WTC11 (cell line): ENCODE data around the gene APPL1. TPM values are rescaled to one million over a fixed set of nuclear protein-coding genes. Genes with fewer than 3 reads are reported as not detected.

Experiments used
- ATAC-seq: fragments of 200-7000 bp; cut with Tn5 transposase; 2 replicates; pipeline ENCODE4 v1.10.0; 2021; ENCODE audit warnings: mild to moderate bottlenecking, moderate library complexity
- CTCF ChIA-PET: fragments of 300-600 bp; sonication (Branson Sonifier 250); formaldehyde crosslinking; loops from one replicate; lab custom pipeline; 2021; ENCODE audit warnings: antibody characterized with exemption; lab: Charles Lee
- POLR2A ChIA-PET: fragments of 350-600 bp; sonication (Branson Sonifier 250); formaldehyde crosslinking; loops from one replicate; lab custom pipeline; 2021; ENCODE audit warnings: antibody characterized with exemption; lab: Charles Lee
- DNase-seq: peaks from one replicate; pipeline ENCODE4 v3.0.0; 2021; ENCODE audit warnings: low spot score
- H3K27ac Mint-ChIP-seq: 2 replicates; pipeline ENCODE4 v1.8.0; 2021; ENCODE audit warnings: mixed read lengths
- H3K27me3 Mint-ChIP-seq: 2 replicates; pipeline ENCODE4 v1.8.0; 2021; ENCODE audit warnings: low read depth, mild to moderate bottlenecking, moderate library complexity, mixed read lengths
- H3K36me3 Mint-ChIP-seq: 2 replicates; pipeline ENCODE4 v1.8.0; 2021; ENCODE audit warnings: mixed read lengths
- H3K4me1 Mint-ChIP-seq: 2 replicates; pipeline ENCODE4 v1.8.0; 2022; ENCODE audit warnings: mixed read lengths
- H3K4me3 Mint-ChIP-seq: 2 replicates; pipeline ENCODE4 v1.8.0; 2021; ENCODE audit warnings: mild to moderate bottlenecking, moderate library complexity, mixed read lengths
- H3K9me3 Mint-ChIP-seq: 2 replicates; pipeline ENCODE4 v1.8.0; 2021; ENCODE audit warnings: mixed read lengths
- CREB1 ChIP-seq: sonication (generic); formaldehyde crosslinking; IDR thresholded peaks from 2 replicates; pipeline ENCODE4 v1.8.0; 2023; ENCODE audit warnings: mild to moderate bottlenecking, missing genetic modification reagents
- ELF4 ChIP-seq: sonication (generic); formaldehyde crosslinking; IDR thresholded peaks from 2 replicates; pipeline ENCODE4 v1.8.1; 2022; ENCODE audit warnings: low read depth, mild to moderate bottlenecking, moderate library complexity, missing genetic modification reagents
- ETV6 ChIP-seq: sonication (generic); formaldehyde crosslinking; IDR thresholded peaks from 2 replicates; pipeline ENCODE4 v1.8.1; 2022; ENCODE audit warnings: mild to moderate bottlenecking, missing genetic modification reagents
- KAT7 ChIP-seq: sonication (generic); formaldehyde crosslinking; IDR thresholded peaks from 2 replicates; pipeline ENCODE4 v1.8.1; 2023; ENCODE audit warnings: missing genetic modification reagents, mild to moderate bottlenecking, borderline replicate concordance
- MXD4 ChIP-seq: fragments of 250-450 bp; sonication (Bioruptor Pico); IDR thresholded peaks from 2 replicates; pipeline ENCODE4 v1.8.0; 2021; ENCODE audit warnings: mild to moderate bottlenecking, moderate library complexity, borderline replicate concordance
- NR1H2 ChIP-seq: sonication (generic); formaldehyde crosslinking; IDR thresholded peaks from 2 replicates; pipeline ENCODE4 v1.9.0; 2021; ENCODE audit warnings: mild to moderate bottlenecking, moderate library complexity, missing genetic modification reagents
- RORB ChIP-seq: fragments of 250-450 bp; sonication (Bioruptor Pico); IDR thresholded peaks from 2 replicates; pipeline ENCODE4 v1.9.0; 2021; ENCODE audit warnings: mild to moderate bottlenecking
- SMAD3 ChIP-seq: sonication (generic); formaldehyde crosslinking; IDR thresholded peaks from 2 replicates; pipeline ENCODE4 v1.8.0; 2022; ENCODE audit warnings: missing genetic modification reagents, mild to moderate bottlenecking, borderline replicate concordance
- SOX15 ChIP-seq: fragments of 250-450 bp; sonication (Bioruptor Pico); IDR thresholded peaks from 2 replicates; pipeline ENCODE4 v1.9.0; 2021; ENCODE audit warnings: mild to moderate bottlenecking
- SP1 ChIP-seq: sonication (generic); formaldehyde crosslinking; conservative IDR thresholded peaks from 2 replicates; pipeline ENCODE4 v1.8.1; 2022; ENCODE audit warnings: missing genetic modification reagents
- TCF7 ChIP-seq: sonication (generic); formaldehyde crosslinking; IDR thresholded peaks from 2 replicates; pipeline ENCODE4 v1.8.0; 2022; ENCODE audit warnings: mild to moderate bottlenecking, low read depth, missing genetic modification reagents, moderate library complexity
- ZBTB21 ChIP-seq: sonication (generic); formaldehyde crosslinking; IDR thresholded peaks from 2 replicates; pipeline ENCODE4 v1.8.1; 2023; ENCODE audit warnings: mild to moderate bottlenecking, missing genetic modification reagents, borderline replicate concordance
- total RNA-seq: library from RNA; stranded (reverse); gene quantifications from 3 replicates; pipeline ENCODE4 v1.2.3, GENCODE V29; 2021
- TF ChIP-seq, protein P1 (sequence below): fragments of 250-450 bp; sonication (Bioruptor Pico); IDR thresholded peaks from 2 replicates; pipeline ENCODE4 v2.1.2; 2022; ENCODE audit warnings: mild to moderate bottlenecking, moderate library complexity
- TF ChIP-seq, protein P2 (sequence below): fragments of 250-450 bp; sonication (Bioruptor Pico); conservative IDR thresholded peaks from 2 replicates; pipeline ENCODE4 v1.9.0; 2021; ENCODE audit warnings: mild to moderate bottlenecking
- TF ChIP-seq, protein P3 (sequence below): sonication (generic); formaldehyde crosslinking; IDR thresholded peaks from 2 replicates; pipeline ENCODE4 v1.8.1; 2023; ENCODE audit warnings: mild to moderate bottlenecking, missing genetic modification reagents, moderate library complexity
- TF ChIP-seq, protein P4 (sequence below): sonication (generic); formaldehyde crosslinking; IDR thresholded peaks from 2 replicates; pipeline ENCODE4 v1.8.1; 2023; ENCODE audit warnings: mild to moderate bottlenecking, missing genetic modification reagents
- TF ChIP-seq, protein P5 (sequence below): sonication (generic); formaldehyde crosslinking; IDR thresholded peaks from 2 replicates; pipeline ENCODE4 v1.8.1; 2023; ENCODE audit warnings: mild to moderate bottlenecking, moderate library complexity, missing genetic modification reagents
- TF ChIP-seq, protein P6 (sequence below): sonication (generic); formaldehyde crosslinking; IDR thresholded peaks from 2 replicates; pipeline ENCODE4 v1.8.1; 2023; ENCODE audit warnings: mild to moderate bottlenecking, missing genetic modification reagents, moderate library complexity
- TF ChIP-seq, protein P7 (sequence below): sonication (generic); formaldehyde crosslinking; IDR thresholded peaks from 2 replicates; pipeline ENCODE4 v1.8.1; 2022; ENCODE audit warnings: low read depth, missing genetic modification reagents, borderline replicate concordance
- TF ChIP-seq, protein P8 (sequence below): fragments of 250-450 bp; sonication (Bioruptor Pico); IDR thresholded peaks from 2 replicates; pipeline ENCODE4 v1.9.0; 2021; ENCODE audit warnings: mild to moderate bottlenecking

The APPL1 gene
- total RNA-seq, 1 experiment from 2014 or later, result 35.8 TPM

DNA sequence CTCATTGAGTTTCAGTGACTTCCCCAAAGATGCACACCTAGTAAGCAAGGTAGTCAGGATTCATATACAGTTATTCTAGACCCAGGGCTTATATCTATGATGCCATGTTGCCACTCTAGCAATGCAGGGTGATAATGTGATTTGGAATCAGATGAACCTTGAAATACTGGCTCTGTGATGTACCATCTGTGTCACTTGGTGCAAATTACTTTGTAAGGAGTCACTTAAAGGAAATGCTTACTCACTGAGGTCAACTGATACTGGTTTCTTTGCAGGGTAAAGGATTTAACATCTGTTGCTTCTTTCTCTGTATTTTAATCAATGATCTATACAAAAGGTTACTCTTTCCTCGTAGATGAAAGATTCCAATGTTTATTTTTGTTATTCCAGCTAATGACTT lies 54.2 kb downstream of the APPL1 start:
- CTCF ChIA-PET, result no interaction called here
- POLR2A ChIA-PET, result no interaction called here
- ATAC-seq, result no peak
- DNase-seq, result no peak
- TF ChIP-seq, protein P1, sequence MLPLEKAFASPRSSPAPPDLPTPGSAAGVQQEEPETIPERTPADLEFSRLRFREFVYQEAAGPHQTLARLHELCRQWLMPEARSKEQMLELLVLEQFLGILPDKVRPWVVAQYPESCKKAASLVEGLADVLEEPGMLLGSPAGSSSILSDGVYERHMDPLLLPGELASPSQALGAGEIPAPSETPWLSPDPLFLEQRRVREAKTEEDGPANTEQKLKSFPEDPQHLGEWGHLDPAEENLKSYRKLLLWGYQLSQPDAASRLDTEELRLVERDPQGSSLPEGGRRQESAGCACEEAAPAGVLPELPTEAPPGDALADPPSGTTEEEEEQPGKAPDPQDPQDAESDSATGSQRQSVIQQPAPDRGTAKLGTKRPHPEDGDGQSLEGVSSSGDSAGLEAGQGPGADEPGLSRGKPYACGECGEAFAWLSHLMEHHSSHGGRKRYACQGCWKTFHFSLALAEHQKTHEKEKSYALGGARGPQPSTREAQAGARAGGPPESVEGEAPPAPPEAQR, result no peak
- TF ChIP-seq ETV6 (CRISPR knock-in tag) (no peak), SP1 (CRISPR knock-in tag) (no peak), SMAD3 (CRISPR knock-in tag) (no peak), ELF4 (CRISPR knock-in tag) (no peak), MXD4 (CRISPR knock-in tag) (no peak)
- H3K4me3 Mint-ChIP-seq, result no peak overlapping the region
- H3K4me1 Mint-ChIP-seq, result no peaks in the 10 kb centered on the region
- peaks cover 30% of the 10 kb centered on the region for H3K9me3 Mint-ChIP-seq
- no peaks in the 10 kb centered on the region for H3K27me3 Mint-ChIP-seq
- H3K36me3 Mint-ChIP-seq, result peaks cover 18% of the 10 kb centered on the region
- no peak overlapping the region for H3K27ac Mint-ChIP-seq

DNA sequence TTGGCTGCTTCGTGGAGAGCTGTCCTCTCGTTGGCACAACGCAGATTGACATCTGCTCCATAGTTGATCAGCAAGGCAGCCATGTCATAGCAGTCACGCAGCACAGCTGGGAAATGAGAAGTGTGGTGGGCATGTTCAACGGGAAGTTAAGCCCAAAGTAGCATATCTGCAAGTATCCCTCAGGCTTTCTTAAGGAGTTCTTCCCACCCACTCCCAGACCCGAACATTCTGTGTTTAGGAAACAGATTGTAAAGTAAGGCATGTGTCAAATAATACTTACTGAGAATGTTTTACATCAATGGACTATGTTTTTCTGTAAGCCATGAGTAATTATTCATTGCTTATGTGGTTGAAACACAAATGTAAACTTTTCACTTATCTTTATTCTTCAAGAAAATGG lies 55.8 kb downstream of the APPL1 start:
- Mint-ChIP-seq H3K27me3 (no peaks in the 10 kb centered on the region), H3K36me3 (peaks cover 17% of the 10 kb centered on the region), H3K9me3 (peaks cover 31% of the 10 kb centered on the region), H3K4me1 (no peaks in the 10 kb centered on the region), H3K4me3 (no peak overlapping the region), H3K27ac (no peak overlapping the region)
- CTCF ChIA-PET, result no interaction called here
- ATAC-seq (no peak), DNase-seq (no peak)
- TF ChIP-seq, protein P1, result no peak
- TF ChIP-seq, protein P2, sequence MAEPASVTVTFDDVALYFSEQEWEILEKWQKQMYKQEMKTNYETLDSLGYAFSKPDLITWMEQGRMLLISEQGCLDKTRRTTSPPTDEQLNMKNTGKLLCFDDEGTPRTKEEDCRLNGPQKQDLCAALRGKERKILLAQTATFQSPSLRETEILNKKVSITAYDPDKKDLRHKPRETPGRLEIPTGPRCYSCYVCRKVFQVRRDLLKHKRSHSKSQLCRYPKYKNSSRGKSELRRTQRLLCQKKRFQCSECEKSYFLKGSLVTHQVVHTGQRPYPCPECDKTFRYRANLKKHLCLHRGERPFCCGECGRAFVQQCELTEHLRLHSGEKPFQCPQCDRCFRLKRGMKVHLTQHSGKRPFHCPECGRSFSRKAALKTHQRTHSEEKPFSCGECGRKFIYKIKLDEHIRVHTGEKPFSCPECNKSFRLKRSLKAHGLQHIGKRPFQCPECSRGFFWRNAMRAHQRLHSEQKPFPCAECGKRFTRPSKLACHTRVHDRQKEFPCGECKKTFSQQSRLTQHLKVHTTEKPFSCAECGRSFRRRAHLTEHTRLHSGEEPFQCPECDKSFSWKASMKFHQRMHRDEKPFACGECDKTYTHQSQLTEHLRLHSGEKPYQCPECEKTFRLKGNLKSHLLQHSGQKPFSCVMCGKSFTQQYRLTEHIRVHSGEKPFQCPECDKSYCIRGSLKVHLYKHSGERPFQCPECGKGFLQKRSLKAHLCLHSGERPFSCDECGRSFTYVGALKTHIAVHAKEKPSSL (CRISPR knock-in tag), result no peak
- no peak for TF ChIP-seq CREB1 (CRISPR knock-in tag)
- no peak for TF ChIP-seq ZBTB21 (CRISPR knock-in tag)
- POLR2A ChIA-PET, result no interaction called here

DNA sequence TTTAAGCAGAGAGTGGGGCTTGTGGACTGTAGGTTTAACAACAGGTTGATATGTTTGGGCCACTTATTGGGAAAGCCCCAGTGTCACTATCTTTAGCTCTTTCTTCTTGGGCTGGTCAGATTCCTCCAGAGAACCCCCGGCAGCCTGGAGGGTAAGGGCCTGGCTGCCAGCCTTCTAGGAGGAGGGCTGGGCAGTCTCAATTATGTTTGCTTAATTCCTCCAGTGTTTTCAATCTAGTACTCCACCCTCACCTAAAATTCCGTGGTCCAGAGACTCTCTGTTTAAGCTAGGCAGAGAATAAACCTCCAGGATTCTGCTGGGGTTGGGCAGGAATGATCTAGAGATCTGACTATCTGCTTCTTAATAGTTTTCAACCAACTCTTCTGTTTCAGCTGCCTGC lies 59.7 kb downstream of the APPL1 start:
- ChIA-PET POLR2A (no interaction called here), CTCF (interaction anchor here (1.9 kb wide), 1 partner anchor 110 kb away, joined by 8 read pairs; no protein-coding TSS in a partner anchor)
- Mint-ChIP-seq H3K9me3 (peaks cover 15% of the 10 kb centered on the region), H3K27me3 (no peaks in the 10 kb centered on the region), H3K4me1 (no peaks in the 10 kb centered on the region), H3K27ac (no peak overlapping the region), H3K4me3 (no peak overlapping the region), H3K36me3 (no peaks in the 10 kb centered on the region; the same call in 1 of the 2 replicates)
- DNase-seq (no peak), ATAC-seq (no peak)
- TF ChIP-seq, protein P3, sequence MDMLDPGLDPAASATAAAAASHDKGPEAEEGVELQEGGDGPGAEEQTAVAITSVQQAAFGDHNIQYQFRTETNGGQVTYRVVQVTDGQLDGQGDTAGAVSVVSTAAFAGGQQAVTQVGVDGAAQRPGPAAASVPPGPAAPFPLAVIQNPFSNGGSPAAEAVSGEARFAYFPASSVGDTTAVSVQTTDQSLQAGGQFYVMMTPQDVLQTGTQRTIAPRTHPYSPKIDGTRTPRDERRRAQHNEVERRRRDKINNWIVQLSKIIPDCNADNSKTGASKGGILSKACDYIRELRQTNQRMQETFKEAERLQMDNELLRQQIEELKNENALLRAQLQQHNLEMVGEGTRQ (CRISPR knock-in tag), result no peak
- TF ChIP-seq, protein P4, sequence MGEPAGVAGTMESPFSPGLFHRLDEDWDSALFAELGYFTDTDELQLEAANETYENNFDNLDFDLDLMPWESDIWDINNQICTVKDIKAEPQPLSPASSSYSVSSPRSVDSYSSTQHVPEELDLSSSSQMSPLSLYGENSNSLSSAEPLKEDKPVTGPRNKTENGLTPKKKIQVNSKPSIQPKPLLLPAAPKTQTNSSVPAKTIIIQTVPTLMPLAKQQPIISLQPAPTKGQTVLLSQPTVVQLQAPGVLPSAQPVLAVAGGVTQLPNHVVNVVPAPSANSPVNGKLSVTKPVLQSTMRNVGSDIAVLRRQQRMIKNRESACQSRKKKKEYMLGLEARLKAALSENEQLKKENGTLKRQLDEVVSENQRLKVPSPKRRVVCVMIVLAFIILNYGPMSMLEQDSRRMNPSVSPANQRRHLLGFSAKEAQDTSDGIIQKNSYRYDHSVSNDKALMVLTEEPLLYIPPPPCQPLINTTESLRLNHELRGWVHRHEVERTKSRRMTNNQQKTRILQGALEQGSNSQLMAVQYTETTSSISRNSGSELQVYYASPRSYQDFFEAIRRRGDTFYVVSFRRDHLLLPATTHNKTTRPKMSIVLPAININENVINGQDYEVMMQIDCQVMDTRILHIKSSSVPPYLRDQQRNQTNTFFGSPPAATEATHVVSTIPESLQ (CRISPR knock-in tag), result no peak
- TF ChIP-seq, protein P5, sequence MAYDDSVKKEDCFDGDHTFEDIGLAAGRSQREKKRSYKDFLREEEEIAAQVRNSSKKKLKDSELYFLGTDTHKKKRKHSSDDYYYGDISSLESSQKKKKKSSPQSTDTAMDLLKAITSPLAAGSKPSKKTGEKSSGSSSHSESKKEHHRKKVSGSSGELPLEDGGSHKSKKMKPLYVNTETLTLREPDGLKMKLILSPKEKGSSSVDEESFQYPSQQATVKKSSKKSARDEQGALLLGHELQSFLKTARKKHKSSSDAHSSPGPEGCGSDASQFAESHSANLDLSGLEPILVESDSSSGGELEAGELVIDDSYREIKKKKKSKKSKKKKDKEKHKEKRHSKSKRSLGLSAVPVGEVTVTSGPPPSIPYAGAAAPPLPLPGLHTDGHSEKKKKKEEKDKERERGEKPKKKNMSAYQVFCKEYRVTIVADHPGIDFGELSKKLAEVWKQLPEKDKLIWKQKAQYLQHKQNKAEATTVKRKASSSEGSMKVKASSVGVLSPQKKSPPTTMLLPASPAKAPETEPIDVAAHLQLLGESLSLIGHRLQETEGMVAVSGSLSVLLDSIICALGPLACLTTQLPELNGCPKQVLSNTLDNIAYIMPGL (CRISPR knock-in tag), result no peak
- TF ChIP-seq SOX15 (no peak), TCF7 (no peak), KAT7 (CRISPR knock-in tag) (no peak), NR1H2 (CRISPR knock-in tag) (no peak), RORB (CRISPR knock-in tag) (no peak)
- TF ChIP-seq, protein P6, sequence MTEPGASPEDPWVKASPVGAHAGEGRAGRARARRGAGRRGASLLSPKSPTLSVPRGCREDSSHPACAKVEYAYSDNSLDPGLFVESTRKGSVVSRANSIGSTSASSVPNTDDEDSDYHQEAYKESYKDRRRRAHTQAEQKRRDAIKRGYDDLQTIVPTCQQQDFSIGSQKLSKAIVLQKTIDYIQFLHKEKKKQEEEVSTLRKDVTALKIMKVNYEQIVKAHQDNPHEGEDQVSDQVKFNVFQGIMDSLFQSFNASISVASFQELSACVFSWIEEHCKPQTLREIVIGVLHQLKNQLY, result no peak
- TF ChIP-seq, protein P7, sequence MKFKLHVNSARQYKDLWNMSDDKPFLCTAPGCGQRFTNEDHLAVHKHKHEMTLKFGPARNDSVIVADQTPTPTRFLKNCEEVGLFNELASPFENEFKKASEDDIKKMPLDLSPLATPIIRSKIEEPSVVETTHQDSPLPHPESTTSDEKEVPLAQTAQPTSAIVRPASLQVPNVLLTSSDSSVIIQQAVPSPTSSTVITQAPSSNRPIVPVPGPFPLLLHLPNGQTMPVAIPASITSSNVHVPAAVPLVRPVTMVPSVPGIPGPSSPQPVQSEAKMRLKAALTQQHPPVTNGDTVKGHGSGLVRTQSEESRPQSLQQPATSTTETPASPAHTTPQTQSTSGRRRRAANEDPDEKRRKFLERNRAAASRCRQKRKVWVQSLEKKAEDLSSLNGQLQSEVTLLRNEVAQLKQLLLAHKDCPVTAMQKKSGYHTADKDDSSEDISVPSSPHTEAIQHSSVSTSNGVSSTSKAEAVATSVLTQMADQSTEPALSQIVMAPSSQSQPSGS (CRISPR knock-in tag), result no peak
- TF ChIP-seq, protein P8, sequence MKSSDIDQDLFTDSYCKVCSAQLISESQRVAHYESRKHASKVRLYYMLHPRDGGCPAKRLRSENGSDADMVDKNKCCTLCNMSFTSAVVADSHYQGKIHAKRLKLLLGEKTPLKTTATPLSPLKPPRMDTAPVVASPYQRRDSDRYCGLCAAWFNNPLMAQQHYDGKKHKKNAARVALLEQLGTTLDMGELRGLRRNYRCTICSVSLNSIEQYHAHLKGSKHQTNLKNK (CRISPR knock-in tag), result no peak
